GM20431 (cell line): Measurements from ENCODE around the gene CDK16.

ENCODE experiments used
- in situ Hi-C: fragments of 300-500 bp; cut with MseI, MboI; formaldehyde crosslinking; loops from one replicate; pipeline ENCODE4 v1.15.0; 2020; ENCODE audit warnings: low sequenced_read_pairs; ENCODE audit not compliant: unreplicated experiment

Gene CDK16

DNA sequence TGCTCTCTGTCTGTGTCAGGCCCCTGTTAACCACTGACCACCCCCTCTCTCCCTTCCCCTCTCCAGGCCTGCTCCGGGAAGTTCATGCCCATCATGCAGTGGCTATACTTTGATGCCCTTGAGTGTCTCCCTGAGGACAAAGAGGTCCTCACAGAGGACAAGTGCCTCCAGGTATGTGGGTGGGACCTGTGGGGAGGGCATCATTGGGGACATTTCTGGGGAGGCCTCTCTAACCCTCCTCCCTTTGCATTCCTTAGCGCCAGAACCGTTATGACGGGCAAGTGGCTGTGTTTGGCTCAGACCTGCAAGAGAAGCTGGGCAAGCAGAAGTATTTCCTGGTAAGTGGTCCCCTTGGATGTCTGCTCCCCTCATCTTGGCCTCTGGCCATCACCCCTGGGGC lies 15.6 kb upstream of the CDK16 start:
- in situ Hi-C loops, result no loop called here

DNA sequence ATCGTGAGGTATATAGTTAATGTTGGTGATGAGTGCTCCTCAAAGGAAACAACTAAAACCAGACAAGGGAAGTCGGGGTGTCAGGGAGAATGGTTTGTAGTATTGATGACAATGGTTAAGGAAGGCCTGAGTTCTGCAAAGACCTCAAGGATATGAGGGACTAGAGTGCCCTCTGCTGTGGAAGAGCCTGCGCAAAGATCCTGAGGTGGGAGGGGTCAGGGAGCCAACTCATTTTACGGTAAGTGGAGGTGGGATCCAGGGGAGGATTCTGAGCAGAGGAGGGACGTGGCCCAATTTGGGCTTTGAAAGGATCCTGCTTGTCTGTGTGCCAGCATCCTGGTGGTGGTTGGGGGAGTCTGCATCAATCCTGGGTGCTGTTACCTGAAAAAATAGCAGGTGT lies 13.5 kb upstream of the CDK16 start:
- in situ Hi-C loops, result no loop called here

DNA sequence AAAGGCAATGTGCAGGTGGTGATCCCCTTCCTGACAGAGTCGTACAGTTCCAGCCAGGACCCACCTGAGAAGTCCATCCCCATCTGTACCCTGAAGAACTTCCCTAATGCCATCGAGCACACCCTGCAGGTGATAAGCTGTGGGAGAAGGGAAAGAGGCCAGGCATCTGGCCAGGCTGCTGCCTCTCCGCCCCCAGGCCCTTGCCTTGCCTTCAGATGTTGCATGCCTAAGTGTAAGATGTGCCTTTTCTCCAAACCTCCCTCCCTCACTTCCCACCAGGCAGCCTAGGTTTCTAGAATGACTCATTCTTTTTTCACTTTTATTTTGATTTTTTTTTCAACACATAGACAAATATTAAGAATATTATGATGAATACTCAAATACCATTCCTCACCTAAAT lies 12.2 kb upstream of the CDK16 start:
- in situ Hi-C loops, result no loop called here

DNA sequence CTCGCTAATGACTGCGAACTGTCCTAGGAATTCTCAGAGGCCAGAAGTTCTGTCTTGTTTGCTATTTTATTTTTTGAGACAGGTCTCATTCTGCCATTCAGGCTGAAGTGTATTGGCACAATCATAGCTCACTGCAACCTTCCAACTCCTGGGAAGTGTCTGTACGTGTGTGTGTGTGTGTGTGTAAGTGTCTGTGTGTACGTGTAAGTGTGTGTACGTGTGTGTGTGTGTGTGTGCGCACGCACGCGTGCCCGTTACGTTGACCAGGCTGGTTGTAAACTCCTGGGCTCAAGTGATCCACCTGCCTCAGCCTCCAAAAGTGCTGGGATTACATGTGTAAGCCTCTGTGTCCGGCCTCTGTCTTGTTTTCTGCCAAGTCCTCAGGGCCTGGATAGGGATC lies 10.4 kb upstream of the CDK16 start:
- in situ Hi-C loops, result no loop called here

DNA sequence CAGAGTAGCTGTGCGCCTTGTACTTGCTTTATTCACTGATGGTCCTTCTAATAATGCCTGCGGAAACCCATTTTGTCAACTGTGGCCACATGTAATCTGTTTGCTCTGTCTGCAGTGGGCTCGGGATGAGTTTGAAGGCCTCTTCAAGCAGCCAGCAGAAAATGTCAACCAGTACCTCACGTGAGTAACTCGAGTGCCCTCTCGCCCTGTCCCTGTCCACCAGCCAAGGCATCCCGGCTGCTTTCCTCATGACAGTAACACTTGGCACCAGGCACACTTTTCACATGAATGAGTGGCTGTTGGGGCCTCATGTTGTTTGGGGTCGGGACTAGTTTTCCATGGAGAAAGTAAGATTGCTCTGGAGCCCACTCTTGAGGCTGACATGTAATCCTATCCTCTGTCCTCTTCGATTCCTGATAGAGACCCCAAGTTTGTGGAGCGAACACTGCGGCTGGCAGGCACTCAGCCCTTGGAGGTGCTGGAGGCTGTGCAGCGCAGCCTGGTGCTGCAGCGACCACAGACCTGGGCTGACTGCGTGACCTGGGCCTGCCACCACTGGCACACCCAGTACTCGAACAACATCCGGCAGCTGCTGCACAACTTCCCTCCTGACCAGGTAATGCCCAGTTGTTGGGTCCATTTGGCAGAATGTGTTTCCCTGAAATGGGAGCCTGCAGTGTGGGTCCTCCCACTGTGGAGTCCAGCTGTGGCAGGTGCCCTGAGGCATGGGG lies 8.8 kb upstream of the CDK16 start:
- in situ Hi-C loops, result no loop called here

DNA sequence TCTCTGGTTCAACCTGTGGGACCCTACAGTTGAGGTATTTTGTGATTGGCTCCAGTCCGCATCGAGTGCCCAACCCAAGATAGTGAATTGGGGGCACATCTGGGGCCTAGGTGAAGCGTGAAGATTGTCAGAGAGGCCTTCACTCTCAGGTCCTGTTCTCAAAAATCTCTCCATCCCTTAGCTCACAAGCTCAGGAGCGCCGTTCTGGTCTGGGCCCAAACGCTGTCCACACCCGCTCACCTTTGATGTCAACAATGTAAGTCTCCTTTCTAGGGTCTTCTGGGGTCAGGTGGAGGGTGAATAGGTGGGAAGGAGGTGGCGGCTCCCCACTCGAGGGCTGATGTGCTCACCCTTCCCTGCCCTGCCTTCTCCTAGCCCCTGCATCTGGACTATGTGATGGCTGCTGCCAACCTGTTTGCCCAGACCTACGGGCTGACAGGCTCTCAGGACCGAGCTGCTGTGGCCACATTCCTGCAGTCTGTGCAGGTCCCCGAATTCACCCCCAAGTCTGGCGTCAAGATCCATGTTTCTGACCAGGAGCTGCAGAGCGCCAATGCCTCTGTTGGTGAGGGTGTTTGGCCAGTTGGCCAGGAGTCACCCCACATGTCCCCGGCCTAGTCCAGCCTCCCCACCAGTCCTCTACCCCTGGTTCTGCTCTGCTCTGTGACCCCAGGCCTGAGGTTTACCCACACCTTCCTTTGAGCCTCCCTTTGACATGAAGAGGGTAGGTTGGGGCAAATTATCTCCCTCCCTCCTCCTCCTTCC lies 7.6 kb upstream of the CDK16 start:
- in situ Hi-C loops, result no loop called here

DNA sequence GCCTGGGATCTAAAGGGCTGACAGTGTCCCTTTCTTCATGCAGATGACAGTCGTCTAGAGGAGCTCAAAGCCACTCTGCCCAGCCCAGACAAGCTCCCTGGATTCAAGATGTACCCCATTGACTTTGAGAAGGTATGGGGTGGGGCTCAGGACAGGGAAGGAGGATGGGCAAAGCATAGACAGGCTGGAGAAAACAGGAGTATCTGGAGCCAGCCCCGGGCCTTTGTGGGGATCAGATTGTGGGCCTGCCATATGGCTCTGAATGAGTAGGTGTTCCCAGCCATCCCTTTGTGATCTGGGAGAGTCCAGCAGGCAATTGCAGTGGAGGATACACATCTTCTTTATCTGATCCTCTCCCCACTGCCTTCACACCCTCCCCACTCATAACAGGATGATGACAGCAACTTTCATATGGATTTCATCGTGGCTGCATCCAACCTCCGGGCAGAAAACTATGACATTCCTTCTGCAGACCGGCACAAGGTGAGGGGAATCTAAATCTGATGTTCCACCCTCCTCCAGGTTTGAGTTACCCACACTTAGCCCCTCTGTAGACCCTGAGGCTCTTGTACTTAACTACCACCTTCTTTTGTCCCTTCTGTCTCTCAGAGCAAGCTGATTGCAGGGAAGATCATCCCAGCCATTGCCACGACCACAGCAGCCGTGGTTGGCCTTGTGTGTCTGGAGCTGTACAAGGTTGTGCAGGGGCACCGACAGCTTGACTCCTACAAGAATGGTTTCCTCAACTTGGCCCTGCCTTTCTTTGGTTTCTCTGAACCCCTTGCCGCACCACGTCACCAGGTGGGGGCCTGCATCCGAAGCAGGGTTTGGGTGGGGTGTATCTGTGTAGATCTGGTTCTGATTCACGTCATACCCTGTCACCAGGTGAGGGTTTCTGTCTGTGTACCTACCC lies 5.8 kb upstream of the CDK16 start:
- in situ Hi-C loops, result no loop called here

DNA sequence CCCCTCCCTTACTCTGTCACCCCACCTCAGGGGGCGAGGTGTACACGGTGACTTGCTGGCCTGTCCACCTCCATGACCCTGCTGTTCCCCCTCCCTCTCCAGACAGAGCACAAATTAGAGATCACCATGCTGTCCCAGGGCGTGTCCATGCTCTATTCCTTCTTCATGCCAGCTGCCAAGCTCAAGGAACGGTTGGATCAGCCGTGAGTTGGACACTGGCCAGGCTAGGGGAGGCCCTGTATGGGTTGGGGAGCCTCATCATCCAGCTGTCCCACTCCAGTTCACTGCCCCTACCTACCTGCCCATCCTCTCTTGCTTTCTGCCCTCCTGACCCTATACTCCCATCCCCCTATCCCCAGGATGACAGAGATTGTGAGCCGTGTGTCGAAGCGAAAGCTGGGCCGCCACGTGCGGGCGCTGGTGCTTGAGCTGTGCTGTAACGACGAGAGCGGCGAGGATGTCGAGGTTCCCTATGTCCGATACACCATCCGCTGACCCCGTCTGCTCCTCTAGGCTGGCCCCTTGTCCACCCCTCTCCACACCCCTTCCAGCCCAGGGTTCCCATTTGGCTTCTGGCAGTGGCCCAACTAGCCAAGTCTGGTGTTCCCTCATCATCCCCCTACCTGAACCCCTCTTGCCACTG lies 3.9 kb upstream of the CDK16 start:
- in situ Hi-C loops, result no loop called here

DNA sequence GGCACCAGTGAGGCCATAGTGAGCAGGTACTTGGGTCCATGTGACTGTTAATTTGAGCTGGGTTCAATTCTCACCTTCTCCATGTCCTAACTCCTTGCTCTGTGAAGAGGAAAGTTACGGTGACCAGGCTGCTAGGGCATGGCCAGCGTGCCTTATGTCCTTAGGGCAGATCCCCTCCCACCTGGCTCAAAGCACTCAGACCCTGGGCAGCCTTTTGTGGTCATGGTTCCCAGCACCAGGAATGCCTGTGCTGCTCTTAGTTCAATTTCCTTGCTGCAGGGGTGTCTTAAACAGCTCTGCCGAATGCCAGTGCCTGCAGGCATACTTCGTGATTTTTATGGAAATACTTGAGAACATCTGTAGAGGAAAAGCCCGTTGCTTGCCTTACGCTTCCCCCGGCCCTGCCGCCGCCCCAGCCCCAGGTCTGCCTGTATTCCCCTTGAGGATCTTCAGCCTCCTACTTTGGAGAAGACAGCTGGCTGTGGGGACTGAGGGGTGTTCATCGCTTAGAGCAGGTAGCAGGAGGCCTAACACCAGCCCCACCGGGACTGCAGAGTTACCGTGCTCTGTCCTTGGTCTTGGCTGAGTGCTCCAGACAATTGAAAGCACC lies 3.1 kb upstream of the CDK16 start:
- in situ Hi-C loops, result no loop called here

DNA sequence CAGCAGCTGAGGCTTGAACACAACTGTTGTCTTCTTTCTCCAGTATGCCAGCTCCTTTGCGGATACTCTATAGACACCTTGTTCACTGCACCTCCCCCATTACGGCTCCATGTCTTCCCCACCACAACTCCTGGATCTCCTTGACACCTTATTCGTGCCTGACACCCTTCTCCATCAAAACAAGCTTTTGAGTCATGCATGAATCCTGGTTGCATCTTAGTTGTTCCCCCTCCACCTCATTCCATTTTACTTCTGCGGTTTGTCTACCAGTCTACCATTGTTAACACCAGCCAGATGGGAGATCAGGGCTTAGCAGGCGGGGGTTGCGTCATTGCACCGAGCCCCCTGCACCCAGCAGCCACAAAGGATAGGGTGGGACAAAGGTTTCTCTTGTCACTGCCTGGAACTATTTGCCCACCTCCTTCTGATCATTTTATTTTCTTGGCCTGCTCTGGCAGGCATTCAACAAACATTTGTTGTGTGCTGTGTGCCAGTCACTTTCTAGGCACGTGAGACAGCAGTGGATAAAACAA lies 2.0 kb upstream of the CDK16 start:
- in situ Hi-C loops, result no loop called here

DNA sequence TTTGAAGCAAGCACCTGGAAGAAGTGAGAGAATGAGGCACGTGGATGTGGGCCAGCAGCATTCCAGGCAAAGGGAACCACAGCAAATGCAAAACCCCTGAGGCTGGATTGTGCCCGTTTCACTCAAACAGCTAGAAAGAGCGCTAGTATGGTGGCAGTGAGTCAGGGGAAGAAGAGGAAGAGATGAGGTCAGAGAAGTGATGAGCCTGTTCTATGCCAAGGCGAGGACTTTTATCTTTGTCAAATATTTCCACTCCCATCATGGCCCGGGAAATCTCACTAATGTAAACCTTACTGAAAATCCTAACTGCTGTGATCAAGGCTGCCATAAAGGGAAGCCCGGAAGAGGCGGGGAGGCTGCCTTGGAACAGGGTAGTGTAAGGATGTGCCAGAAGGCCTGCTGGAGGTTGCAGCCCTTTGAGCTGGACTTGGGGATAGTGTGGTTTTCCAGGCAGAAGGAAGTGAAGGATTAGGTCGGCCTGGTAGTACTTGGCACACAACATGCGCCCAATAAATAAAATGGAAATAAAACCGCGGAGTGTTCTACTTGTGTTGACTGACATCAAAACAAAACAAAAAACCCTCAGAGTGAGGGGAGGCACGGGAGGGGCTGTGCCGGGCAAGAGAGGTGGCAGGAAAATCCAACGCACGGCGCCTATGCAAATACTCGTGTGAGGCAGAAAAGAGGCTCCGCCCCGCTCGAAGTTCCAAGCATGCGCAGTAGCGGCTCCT lies 1.2 kb upstream of the CDK16 start:
- in situ Hi-C loops, result no loop called here

DNA sequence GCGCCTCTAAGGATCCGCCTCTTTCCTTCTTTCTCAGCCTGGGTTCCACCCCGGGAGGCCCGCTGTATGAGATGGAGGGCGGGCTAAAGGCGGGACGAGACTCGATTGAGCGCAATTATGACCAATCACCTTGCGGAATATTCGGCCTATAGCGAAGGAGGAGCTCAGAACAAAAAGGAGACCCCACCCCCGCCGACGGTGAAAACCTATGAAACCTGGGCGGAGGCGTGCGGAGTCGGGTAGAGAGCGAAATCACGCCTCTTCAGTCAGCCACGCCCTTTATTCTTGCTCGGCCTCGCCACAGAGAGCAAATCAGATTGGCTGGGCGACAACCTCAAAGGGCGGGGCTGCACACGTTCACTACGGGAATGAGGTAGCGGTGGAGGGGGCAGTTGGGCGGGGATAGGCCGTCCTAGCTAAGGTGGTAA lies 615 bp upstream of the CDK16 start:
- in situ Hi-C loops, result no loop called here

DNA sequence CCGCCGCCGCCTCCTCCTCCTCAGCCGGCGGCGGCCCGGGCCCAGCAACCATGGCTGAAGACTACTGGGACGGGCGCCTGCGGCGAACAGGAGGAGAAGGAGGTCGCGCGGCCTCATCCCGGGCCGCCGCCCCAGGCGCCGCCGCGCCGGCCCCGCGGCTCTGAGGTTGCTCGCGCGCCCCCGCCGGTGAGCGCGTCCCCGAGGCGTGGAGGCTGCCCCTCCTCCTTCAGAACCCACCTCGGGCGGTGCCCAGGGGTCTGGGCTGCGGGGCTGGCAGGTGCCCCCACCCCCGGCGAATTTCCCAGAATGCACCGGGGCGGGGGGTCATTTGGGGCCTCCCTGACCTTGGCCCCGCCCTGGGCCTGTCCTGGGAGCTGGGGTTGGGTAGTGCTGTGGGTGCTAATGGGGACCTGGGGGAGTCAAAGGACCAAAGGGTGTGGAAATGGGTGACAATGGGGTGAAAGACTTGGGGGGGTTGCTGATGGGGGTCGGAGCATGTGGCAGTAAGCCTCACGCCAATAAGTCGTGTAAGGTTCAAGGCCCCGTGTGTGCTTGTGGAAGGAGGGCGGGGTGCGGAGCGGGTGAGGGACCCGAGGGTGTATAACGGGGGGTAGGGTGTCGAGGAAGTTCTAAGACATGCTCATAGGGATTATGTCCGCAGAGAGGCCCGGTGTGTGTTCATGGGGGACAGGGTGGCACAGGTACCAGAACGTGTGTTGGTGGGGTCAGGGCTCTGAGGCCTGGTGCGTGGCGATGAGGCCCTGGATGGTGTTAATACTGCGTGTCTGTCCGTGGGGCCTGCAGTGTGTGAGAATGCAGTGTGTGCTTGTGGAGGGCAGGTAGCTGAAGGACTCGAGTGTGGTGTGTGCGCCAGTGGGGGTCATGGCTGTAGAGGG lies 687 bp downstream of the CDK16 start:
- in situ Hi-C loops, result no loop called here

DNA sequence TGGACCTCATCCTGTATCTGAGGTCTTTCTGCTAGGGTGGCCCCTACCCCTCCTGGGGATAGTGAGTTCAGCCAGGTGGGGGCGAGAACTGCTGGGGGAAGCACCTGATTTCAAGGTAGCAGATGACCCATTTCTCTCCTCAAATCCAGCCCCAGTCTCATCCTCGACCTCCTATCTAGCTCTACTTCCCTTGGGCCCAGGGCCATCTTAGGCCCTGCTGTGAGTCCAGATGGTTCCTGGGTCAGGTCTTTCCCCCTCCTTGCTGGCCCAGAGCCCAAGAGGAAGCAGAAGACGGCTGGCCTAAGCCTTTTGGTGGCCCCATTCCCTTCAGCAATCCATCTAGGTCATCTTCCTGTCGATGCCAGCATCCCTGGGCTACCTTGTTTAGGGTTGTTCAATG lies 3.3 kb downstream of the CDK16 start:
- in situ Hi-C loops, result no loop called here

DNA sequence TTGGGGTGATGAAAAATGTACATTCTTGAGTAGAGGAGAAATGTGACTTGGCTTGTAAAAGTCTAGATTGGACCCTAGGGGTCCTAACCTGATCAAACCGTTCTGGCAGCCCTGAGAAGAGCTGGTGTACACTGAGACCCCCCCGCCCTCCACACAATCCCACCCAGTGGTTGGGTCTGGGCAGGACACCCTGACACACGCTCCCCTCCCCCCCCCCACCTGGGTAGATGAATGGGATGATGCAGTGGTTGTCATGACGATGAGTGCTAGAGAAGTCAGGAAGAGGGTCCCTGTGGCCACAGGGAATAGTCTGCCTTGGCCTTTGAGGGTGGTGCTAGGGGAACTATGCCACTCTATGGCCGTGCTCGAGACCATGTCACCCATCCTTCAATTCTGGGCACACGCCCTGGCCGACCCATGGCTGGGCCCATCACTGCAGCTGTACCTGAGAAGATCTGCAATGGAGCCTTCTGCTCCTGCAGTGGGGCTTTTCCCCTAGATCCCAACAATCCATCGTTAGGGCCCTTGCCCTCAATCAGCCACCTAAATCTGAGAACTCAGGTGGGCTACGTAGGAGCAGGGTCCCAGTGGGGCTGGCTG lies 4.4 kb downstream of the CDK16 start:
- in situ Hi-C loops, result no loop called here

DNA sequence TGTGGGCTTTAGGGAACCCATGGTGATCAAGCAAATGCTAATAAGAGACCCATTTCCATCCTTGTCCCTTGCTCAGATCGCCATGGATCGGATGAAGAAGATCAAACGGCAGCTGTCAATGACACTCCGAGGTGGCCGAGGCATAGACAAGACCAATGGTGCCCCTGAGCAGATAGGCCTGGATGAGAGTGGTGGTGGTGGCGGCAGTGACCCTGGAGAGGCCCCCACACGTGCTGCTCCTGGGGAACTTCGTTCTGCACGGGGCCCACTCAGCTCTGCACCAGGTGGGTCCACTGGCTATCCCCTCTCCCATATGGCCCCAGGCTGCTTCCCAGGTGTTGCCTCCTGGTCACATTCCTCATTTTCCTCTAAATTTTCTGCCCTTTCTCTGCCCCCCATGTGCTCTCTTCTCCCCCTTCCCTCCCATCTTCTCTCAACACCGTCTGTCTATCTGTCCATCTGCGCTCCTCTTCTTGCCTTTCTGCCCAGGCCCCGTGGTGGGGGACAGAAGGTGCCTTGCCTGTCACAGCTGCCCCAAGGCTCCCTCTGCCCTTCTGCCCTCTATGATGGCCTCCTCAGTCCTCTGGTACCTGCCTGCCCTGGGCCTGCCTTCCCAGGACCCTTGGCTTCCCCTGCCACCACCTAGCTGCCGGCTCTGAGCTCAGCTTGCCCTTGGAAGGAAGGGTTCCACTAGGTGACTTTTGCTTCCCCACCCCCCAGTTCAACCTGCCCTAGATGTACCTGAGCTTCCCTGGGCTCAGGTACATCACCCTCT lies 5.2 kb downstream of the CDK16 start:
- in situ Hi-C loops, result no loop called here
